ENCODE measurements around the gene SMG6. TPM values are rescaled to one million over a fixed set of nuclear protein-coding genes. Genes with fewer than 3 reads are reported as not detected.

Gene SMG6
- total and polyA plus RNA-seq, 2 of the 13 experiments (the other 11 are each of a cell fraction or from before 2014, with no cell fraction given), result 4.6 to 14.6 TPM

- TF ChIP-seq ATF5 (CRISPR knock-in tag; IDR thresholded peaks at IDR 0.05; ENCODE audit: low read depth) (0 out of 2 replicates have a peak, but pooled peaks have one; percentile 82), ZNF407 (CRISPR knock-in tag; IDR thresholded peaks at IDR 0.05; ENCODE audit: not compliant biosample characterization) (no peak), DR1 (CRISPR knock-in tag; IDR thresholded peaks at IDR 0.05) (0 out of 2 replicates have a peak, but pooled peaks have one; percentile 52), ZNF136 (CRISPR knock-in tag; IDR thresholded peaks at IDR 0.05; ENCODE audit: low read depth) (peak; percentile 77; the same call in 1 of the 2 replicates), NFKB2 (CRISPR knock-in tag; IDR thresholded peaks at IDR 0.05; ENCODE audit: borderline replicate concordance) (peak; percentile 77; the same call in 1 of the 2 replicates), NR2F1 (CRISPR knock-in tag; IDR thresholded peaks at IDR 0.05) (no peak), ZNF281 (CRISPR knock-in tag; IDR thresholded peaks at IDR 0.05; ENCODE audit: borderline replicate concordance) (peak; percentile 62), ZNF674 (CRISPR knock-in tag; IDR thresholded peaks at IDR 0.05; ENCODE audit: low read depth) (no peak), ATF2 (CRISPR knock-in tag; IDR thresholded peaks at IDR 0.05) (peak; percentile 27; the same call in 1 of the 2 replicates), CREBL2 (CRISPR knock-in tag; IDR thresholded peaks at IDR 0.05; ENCODE audit: borderline replicate concordance) (no peak), ZNF572 (CRISPR knock-in tag; IDR thresholded peaks at IDR 0.05) (no peak; the same call in 1 of the 2 replicates), ZFP36L2 (CRISPR knock-in tag; IDR thresholded peaks at IDR 0.05) (peak; percentile 67; the same call in 1 of the 2 replicates), ZMAT3 (CRISPR knock-in tag; conservative IDR thresholded peaks at IDR 0.05) (no peak)
Observed at GRCh38 chr17:2029911-2030778, 273.4 kb downstream of the SMG6 start, which contains the start of gene DPH1 (continued).

Measured in HepG2 (cell line).